Measurements from ENCODE around the gene FRYL.

DNA sequence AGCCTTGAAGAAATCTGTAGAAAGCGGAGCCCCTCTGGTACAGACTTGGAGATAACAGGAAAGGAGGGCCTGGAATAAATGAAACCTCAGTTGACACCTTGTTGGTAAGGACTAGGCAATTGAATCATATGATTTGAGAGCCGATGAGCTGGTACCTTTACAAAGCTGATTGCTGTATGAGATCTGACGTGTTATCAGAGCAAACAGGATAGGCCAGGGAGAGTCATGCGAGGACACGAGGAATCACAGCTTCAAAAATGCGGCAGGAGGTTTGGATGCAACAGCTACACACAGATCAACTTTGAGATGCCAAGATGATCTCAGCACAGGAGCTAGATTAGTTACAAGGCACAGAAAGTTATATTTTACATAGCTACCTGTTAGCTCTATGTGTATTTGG, 304.3 kb downstream of the FRYL start:
- TF ChIP-seq, protein P1, sequence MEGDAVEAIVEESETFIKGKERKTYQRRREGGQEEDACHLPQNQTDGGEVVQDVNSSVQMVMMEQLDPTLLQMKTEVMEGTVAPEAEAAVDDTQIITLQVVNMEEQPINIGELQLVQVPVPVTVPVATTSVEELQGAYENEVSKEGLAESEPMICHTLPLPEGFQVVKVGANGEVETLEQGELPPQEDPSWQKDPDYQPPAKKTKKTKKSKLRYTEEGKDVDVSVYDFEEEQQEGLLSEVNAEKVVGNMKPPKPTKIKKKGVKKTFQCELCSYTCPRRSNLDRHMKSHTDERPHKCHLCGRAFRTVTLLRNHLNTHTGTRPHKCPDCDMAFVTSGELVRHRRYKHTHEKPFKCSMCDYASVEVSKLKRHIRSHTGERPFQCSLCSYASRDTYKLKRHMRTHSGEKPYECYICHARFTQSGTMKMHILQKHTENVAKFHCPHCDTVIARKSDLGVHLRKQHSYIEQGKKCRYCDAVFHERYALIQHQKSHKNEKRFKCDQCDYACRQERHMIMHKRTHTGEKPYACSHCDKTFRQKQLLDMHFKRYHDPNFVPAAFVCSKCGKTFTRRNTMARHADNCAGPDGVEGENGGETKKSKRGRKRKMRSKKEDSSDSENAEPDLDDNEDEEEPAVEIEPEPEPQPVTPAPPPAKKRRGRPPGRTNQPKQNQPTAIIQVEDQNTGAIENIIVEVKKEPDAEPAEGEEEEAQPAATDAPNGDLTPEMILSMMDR (IDR thresholded peaks at IDR 0.05): no peak
- TF ChIP-seq ZFX (IDR thresholded peaks at IDR 0.05; ENCODE audit: borderline replicate concordance): no peak

Measured in 22Rv1 (cell line).